Smooth muscle cell (in vitro differentiated cells): ENCODE measurements around the gene ASZ1. TPM values are rescaled to one million over a fixed set of nuclear protein-coding genes. Genes with fewer than 3 reads are reported as not detected.

Source experiments
- DNase-seq: peaks from one replicate; lab custom pipeline; 2025; ENCODE audit not compliant: unreplicated experiment; lab: John Stamatoyannopoulos, UW
- H2AFZ ChIP-seq: fragments of 200-600 bp; sonication (generic); 2 replicates; pipeline ENCODE4 v1.6.0; 2016; ENCODE audit warnings: antibody characterized with exemption, low read depth, mild to moderate bottlenecking
- H3F3A ChIP-seq: fragments of 200-600 bp; sonication (generic); 2 replicates; pipeline ENCODE4 v1.6.0; 2017; ENCODE audit warnings: antibody characterized with exemption, low read depth
- H3K27ac ChIP-seq: fragments of 200-600 bp; sonication (generic); 2 replicates; pipeline ENCODE4 v1.5.1; 2016; ENCODE audit warnings: low read depth, mild to moderate bottlenecking
- H3K27me3 ChIP-seq: fragments of 200-600 bp; sonication (generic); 2 replicates; pipeline ENCODE4 v1.6.1; 2016; ENCODE audit warnings: low read depth, mild to moderate bottlenecking
- H3K36me3 ChIP-seq: fragments of 200-600 bp; sonication (generic); 2 replicates; pipeline ENCODE4 v1.5.1; 2016; ENCODE audit warnings: low read depth
- H3K4me1 ChIP-seq: fragments of 200-600 bp; sonication (generic); 2 replicates; pipeline ENCODE4 v1.5.1; 2016; ENCODE audit warnings: low read depth
- H3K4me2 ChIP-seq: fragments of 200-600 bp; sonication (generic); 2 replicates; pipeline ENCODE4 v1.6.0; 2016; ENCODE audit warnings: mild to moderate bottlenecking
- H3K4me3 ChIP-seq: fragments of 200-600 bp; sonication (generic); 2 replicates; pipeline ENCODE4 v1.5.1; 2016; ENCODE audit warnings: mild to moderate bottlenecking
- H3K79me2 ChIP-seq: fragments of 200-600 bp; sonication (generic); 2 replicates; pipeline ENCODE4 v1.6.0; 2016; ENCODE audit warnings: low read depth, mild to moderate bottlenecking
- H3K9ac ChIP-seq: fragments of 200-600 bp; sonication (generic); 2 replicates; pipeline ENCODE4 v1.6.0; 2016; ENCODE audit warnings: low read depth
- H3K9me3 ChIP-seq: fragments of 200-600 bp; sonication (generic); replicated peaks from 2 replicates; pipeline ENCODE4 v1.5.1; 2016; ENCODE audit warnings: low read depth
- H4K20me1 ChIP-seq: fragments of 200-600 bp; sonication (generic); 2 replicates; pipeline ENCODE4 v1.6.0; 2016; ENCODE audit warnings: low read depth
- CTCF ChIP-seq: fragments of 200-600 bp; sonication (generic); IDR thresholded peaks from 2 replicates; pipeline ENCODE4 v1.5.1; 2017; ENCODE audit warnings: borderline replicate concordance, mild to moderate bottlenecking, antibody characterized with exemption; ENCODE audit not compliant: insufficient read depth, poor library complexity, severe bottlenecking
- WGBS: methylation state at CpG from one replicate; pipeline ENCODE4 v1.1.7; 2016; ENCODE audit warnings: low lambda C conversion rate; 5-methylcytosine and 5-hydroxymethylcytosine counted together
- polyA plus RNA-seq: library from polyadenylated mRNA; unstranded; fragments of >200 nt; fragmentation: Nextera tagmentation; extraction: Ambion mirVana; gene quantifications from 2 replicates; pipeline ENCODE4 v1.2.1, GENCODE V29; 2016
- total RNA-seq: library from RNA; depleted of rRNA; stranded (reverse); fragments of >200 nt; gene quantifications from 2 replicates; pipeline ENCODE4 v1.2.3, GENCODE V29; 2014

Gene ASZ1
- total and polyA plus RNA-seq, 2 experiments from 2014 or later = not detected

- no peaks in the 10 kb centered on the region for H3K79me2 ChIP-seq
- no peaks in the 10 kb centered on the region for H3K27me3 ChIP-seq
- WGBS = 93% methylated on average over 6 of the region's 6 CpGs
- no peaks in the 10 kb centered on the region for H4K20me1 ChIP-seq
- no peak for TF ChIP-seq CTCF
- peaks cover 6% of the 10 kb centered on the region for H3K4me1 ChIP-seq
- H3K4me2 ChIP-seq = no peak overlapping the region
- no peaks in the 10 kb centered on the region for H3K9me3 ChIP-seq
- DNase-seq = no peak
- H3K9ac ChIP-seq = no peak overlapping the region
- H2AFZ ChIP-seq = no peak overlapping the region
- no peak overlapping the region for H3K4me3 ChIP-seq
- no peaks in the 10 kb centered on the region for H3F3A ChIP-seq
- H3K27ac ChIP-seq = no peak overlapping the region
- no peaks in the 10 kb centered on the region for H3K36me3 ChIP-seq
Measured at GRCh38 chr7:117347480-117347879, 79.8 kb downstream of the ASZ1 start.

- Histone ChIP-seq H3F3A (no peaks in the 10 kb centered on the region), H3K9me3 (no peaks in the 10 kb centered on the region), H3K4me1 (peaks cover 6% of the 10 kb centered on the region), H3K27me3 (no peaks in the 10 kb centered on the region), H3K79me2 (no peaks in the 10 kb centered on the region), H4K20me1 (no peaks in the 10 kb centered on the region), H3K36me3 (no peaks in the 10 kb centered on the region), H3K9ac (no peak overlapping the region), H3K4me3 (no peak overlapping the region), H2AFZ (no peak overlapping the region), H3K4me2 (no peak overlapping the region), H3K27ac (no peak overlapping the region)
- DNase-seq = no peak
- TF ChIP-seq CTCF = no peak
Measured at GRCh38 chr7:117346161-117346560, 81.1 kb downstream of the ASZ1 start.

GRCh38 chr7:117338020-117338419, 89.3 kb downstream of the ASZ1 start:
- Histone ChIP-seq H3K9me3 (no peaks in the 10 kb centered on the region), H3K27ac (no peak overlapping the region), H3K4me1 (no peaks in the 10 kb centered on the region), H3K4me3 (no peak overlapping the region), H2AFZ (no peak overlapping the region), H3K79me2 (no peaks in the 10 kb centered on the region), H3K36me3 (peaks cover 2% of the 10 kb centered on the region), H3K4me2 (no peak overlapping the region), H4K20me1 (no peaks in the 10 kb centered on the region), H3F3A (no peaks in the 10 kb centered on the region), H3K9ac (no peak overlapping the region), H3K27me3 (no peaks in the 10 kb centered on the region)
- WGBS = 88% methylated on average over 1 of the region's 1 CpG
- DNase-seq = no peak
- TF ChIP-seq CTCF = peak; percentile 11

GRCh38 chr7:117333168-117333567, 94.1 kb downstream of the ASZ1 start:
- no peaks in the 10 kb centered on the region for H4K20me1 ChIP-seq
- H3K9me3 ChIP-seq = no peaks in the 10 kb centered on the region
- no peaks in the 10 kb centered on the region for H3K27me3 ChIP-seq
- TF ChIP-seq CTCF = peak; percentile 25
- no peaks in the 10 kb centered on the region for H3K4me1 ChIP-seq
- H3K36me3 ChIP-seq = peaks cover 2% of the 10 kb centered on the region
- no peak overlapping the region for H3K9ac ChIP-seq
- H3K4me3 ChIP-seq = no peak overlapping the region
- no peak overlapping the region for H2AFZ ChIP-seq
- H3F3A ChIP-seq = no peaks in the 10 kb centered on the region
- H3K4me2 ChIP-seq = no peak overlapping the region
- H3K79me2 ChIP-seq = no peaks in the 10 kb centered on the region
- no peak for DNase-seq
- no peak overlapping the region for H3K27ac ChIP-seq
